ENCODE measurements around the gene NFATC1.

NFATC1 gene

DNA sequence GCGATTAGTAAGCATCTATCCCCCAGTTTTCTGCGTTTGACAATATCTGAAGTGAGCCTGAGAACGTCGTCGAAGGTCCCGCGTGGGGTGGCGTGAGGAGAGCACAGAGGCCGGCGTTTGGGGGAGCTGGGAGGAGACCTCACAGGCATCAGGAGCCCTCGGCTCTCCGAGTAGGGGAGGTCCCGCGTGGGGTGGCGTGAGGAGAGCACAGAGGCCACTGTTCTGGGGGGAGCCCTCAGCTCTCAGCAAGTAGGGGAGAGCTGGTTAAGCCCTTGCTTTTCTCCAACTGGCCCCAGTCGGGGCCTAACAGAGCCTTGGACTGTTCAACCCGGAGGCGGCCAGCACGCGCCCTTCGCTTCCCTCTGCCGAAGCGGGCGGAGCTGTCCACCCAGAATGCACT is 134.3 kb downstream of the NFATC1 start:
- DNase-seq (ENCODE audit: extremely low read depth, insufficient read length), result no peak

DNA sequence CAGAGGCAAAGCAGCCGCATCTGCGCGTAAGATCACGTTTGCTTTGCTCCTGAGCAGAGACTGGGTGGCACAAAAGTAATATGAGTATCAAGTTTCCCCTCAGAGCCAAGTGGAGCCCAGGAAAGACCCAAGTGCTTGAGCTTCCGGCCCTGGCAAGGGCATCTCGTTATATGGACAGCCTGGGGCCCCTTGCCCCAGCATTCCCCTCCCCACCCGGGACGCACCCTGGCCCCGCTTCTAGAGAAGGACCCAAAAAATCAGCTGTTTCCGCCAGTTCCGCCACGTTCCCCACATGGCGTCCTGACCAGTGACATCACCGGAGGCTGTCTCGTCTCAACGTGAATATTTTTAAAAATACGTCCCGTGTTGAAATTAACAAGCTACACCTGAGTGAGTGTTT is 135.1 kb downstream of the NFATC1 start:
- DNase-seq (ENCODE audit: extremely low read depth, insufficient read length), result peak; percentile 3
- Histone ChIP-seq H3K4me3 (replicated peaks; ENCODE audit: low read depth, low read length) (no peak overlapping the region), H3K36me3 (ENCODE audit: control insufficient read depth, insufficient read depth, low read length) (no peaks in the 10 kb centered on the region), H3K27me3 (replicated peaks; ENCODE audit: control insufficient read depth, insufficient read depth, low read length) (no peaks in the 10 kb centered on the region; the same call in 1 of the 2 replicates)
- no peak for TF ChIP-seq CTCF (IDR thresholded peaks at IDR 0.05; ENCODE audit: insufficient read depth, low read length, poor library complexity, severe bottlenecking)

More for the DNA sequence above, 134.3 kb downstream of the NFATC1 start:
- Histone ChIP-seq H3K4me3 (replicated peaks; ENCODE audit: low read depth, low read length) (no peak overlapping the region), H3K36me3 (ENCODE audit: control insufficient read depth, insufficient read depth, low read length) (no peaks in the 10 kb centered on the region), H3K27me3 (replicated peaks; ENCODE audit: control insufficient read depth, insufficient read depth, low read length) (no peaks in the 10 kb centered on the region; the same call in 1 of the 2 replicates)
- no peak for TF ChIP-seq CTCF (IDR thresholded peaks at IDR 0.05; ENCODE audit: insufficient read depth, low read length, poor library complexity, severe bottlenecking)

- no peak overlapping the region for H3K4me3 ChIP-seq (replicated peaks; ENCODE audit: low read depth, low read length)
- DNase-seq (ENCODE audit: extremely low read depth, insufficient read length), result peak; percentile 4
- no peak for TF ChIP-seq CTCF (IDR thresholded peaks at IDR 0.05; ENCODE audit: insufficient read depth, low read length, poor library complexity, severe bottlenecking)
- H3K27me3 ChIP-seq (replicated peaks; ENCODE audit: control insufficient read depth, insufficient read depth, low read length), result no peaks in the 10 kb centered on the region; the same call in 1 of the 2 replicates
- H3K36me3 ChIP-seq (ENCODE audit: control insufficient read depth, insufficient read depth, low read length), result no peaks in the 10 kb centered on the region
Measured at GRCh38 chr18:79531386-79531785, 135.7 kb downstream of the NFATC1 start.

GRCh38 chr18:79531926-79532312 is 136.2 kb downstream of the NFATC1 start:
- DNase-seq (ENCODE audit: extremely low read depth, insufficient read length), result no peak
- Histone ChIP-seq H3K4me3 (replicated peaks; ENCODE audit: low read depth, low read length) (no peak overlapping the region), H3K27me3 (replicated peaks; ENCODE audit: control insufficient read depth, insufficient read depth, low read length) (no peaks in the 10 kb centered on the region; the same call in 1 of the 2 replicates), H3K36me3 (ENCODE audit: control insufficient read depth, insufficient read depth, low read length) (no peaks in the 10 kb centered on the region)
- TF ChIP-seq CTCF (IDR thresholded peaks at IDR 0.05; ENCODE audit: insufficient read depth, low read length, poor library complexity, severe bottlenecking), result no peak

DNA sequence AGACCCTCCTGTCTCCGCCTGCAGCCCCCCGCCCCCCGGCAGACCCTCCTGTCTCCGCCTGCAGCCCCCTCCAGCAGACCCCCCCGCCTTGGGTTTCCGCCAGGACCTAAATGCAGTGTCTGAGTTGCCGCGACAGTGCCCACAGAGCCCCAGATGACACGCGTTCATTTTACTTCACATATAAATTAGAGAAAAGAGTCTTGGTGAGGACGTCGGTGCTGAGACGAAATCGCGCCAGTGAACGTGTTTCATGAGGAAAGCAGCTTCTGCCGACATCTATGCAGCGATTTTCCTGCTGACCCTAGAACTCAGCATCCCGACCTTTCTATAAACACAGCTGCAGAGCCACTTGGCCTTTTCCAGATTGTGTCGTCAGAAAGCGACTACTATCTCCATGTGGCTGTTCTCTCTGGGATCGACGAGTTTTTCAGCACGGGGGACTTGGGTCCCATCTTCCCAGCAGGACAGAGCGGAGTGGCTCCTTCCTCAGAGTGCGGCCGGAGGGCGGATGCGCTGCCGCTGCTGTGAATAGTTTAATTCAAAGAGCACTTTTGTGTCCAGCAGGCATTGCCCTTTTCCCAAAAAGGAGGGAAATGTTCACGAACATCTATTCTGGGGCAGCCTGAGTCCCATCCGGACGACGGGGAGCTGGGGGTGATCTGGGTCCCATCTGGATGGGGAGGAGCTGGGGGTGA is 136.7 kb downstream of the NFATC1 start:
- H3K4me3 ChIP-seq (replicated peaks; ENCODE audit: low read depth, low read length), result no peak overlapping the region
- H3K27me3 ChIP-seq (replicated peaks; ENCODE audit: control insufficient read depth, insufficient read depth, low read length), result no peaks in the 10 kb centered on the region; the same call in 1 of the 2 replicates
- no peak for TF ChIP-seq CTCF (IDR thresholded peaks at IDR 0.05; ENCODE audit: insufficient read depth, low read length, poor library complexity, severe bottlenecking)

More for the DNA sequence above, 136.7 kb downstream of the NFATC1 start:
- DNase-seq (ENCODE audit: extremely low read depth, insufficient read length), result peak; percentile 3
- H3K36me3 ChIP-seq (ENCODE audit: control insufficient read depth, insufficient read depth, low read length), result no peaks in the 10 kb centered on the region

All from GM06990 (cell line).